ENCODE measurements around the gene ACBD7. TPM values are rescaled to one million over a fixed set of nuclear protein-coding genes. Genes with fewer than 3 reads are reported as not detected.

ACBD7 gene
- total RNA-seq, 2 donors from 2014 or later: 3.7 to 8.5 TPM

- Histone ChIP-seq H3K9me3 (ENCODE audit: control insufficient read depth, low read length) (no peaks in the 10 kb centered on the region), H3K27me3 (ENCODE audit: control insufficient read depth, insufficient read depth, low read length, poor library complexity, severe bottlenecking) (no peaks in the 10 kb centered on the region), H3K27ac (ENCODE audit: low read depth, low read length) (no peak overlapping the region), H3K9ac (ENCODE audit: extremely low read depth, low read length, poor library complexity, severe bottlenecking) (no peak overlapping the region), H3K36me3 (ENCODE audit: control insufficient read depth, insufficient read depth, low read length) (peaks cover 65% of the 10 kb centered on the region), H3K4me1 (ENCODE audit: control insufficient read depth, insufficient read depth, low read length) (no peaks in the 10 kb centered on the region), H3K4me3 (ENCODE audit: low read length) (no peak overlapping the region)
- 96 to 97% methylated on average over 9 to 11 of the region's 11 CpGs for WGBS, 2 experiments (ENCODE audit: insufficient coverage in 1 of 2, insufficient read length in 1 of 2)
- Mint-ChIP-seq H3K36me3 (ENCODE audit: low read depth) (peaks cover 56% of the 10 kb centered on the region), H3K27ac (no peak overlapping the region), H3K27me3 (ENCODE audit: insufficient read depth) (no peaks in the 10 kb centered on the region), H3K4me3 (no peak overlapping the region), H3K4me1 (peaks cover 5% of the 10 kb centered on the region), H3K9me3 (no peaks in the 10 kb centered on the region)
- TF ChIP-seq CTCF (conservative IDR thresholded peaks at IDR 0.05): no peak
- DNase-seq: no peak
Observed at GRCh38 chr10:15136129-15137035, 47.8 kb upstream of the ACBD7 start.

GRCh38 chr10:15131330-15131729 is 42.8 kb upstream of the ACBD7 start:
- DNase-seq: no peak
- Mint-ChIP-seq H3K9me3 (peaks cover 4% of the 10 kb centered on the region), H3K4me1 (no peaks in the 10 kb centered on the region), H3K36me3 (ENCODE audit: low read depth) (peaks cover 68% of the 10 kb centered on the region), H3K27me3 (ENCODE audit: insufficient read depth) (no peaks in the 10 kb centered on the region), H3K4me3 (no peak overlapping the region), H3K27ac (no peak overlapping the region)
- H3K36me3 ChIP-seq (ENCODE audit: control insufficient read depth, insufficient read depth, low read length): peaks cover 78% of the 10 kb centered on the region
- no peak overlapping the region for H3K4me3 ChIP-seq (ENCODE audit: low read length)
- 99 to 100% methylated on average over 2 to 5 of the region's 5 CpGs for WGBS, 2 experiments (ENCODE audit: insufficient coverage in 1 of 2, insufficient read length in 1 of 2)
- no peaks in the 10 kb centered on the region for H3K27me3 ChIP-seq (ENCODE audit: control insufficient read depth, insufficient read depth, low read length, poor library complexity, severe bottlenecking)
- no peak overlapping the region for H3K9ac ChIP-seq (ENCODE audit: extremely low read depth, low read length, poor library complexity, severe bottlenecking)
- no peak overlapping the region for H3K27ac ChIP-seq (ENCODE audit: low read depth, low read length)
- H3K9me3 ChIP-seq (ENCODE audit: control insufficient read depth, low read length): peaks cover 5% of the 10 kb centered on the region
- no peaks in the 10 kb centered on the region for H3K4me1 ChIP-seq (ENCODE audit: control insufficient read depth, insufficient read depth, low read length)
- no peak for TF ChIP-seq CTCF (conservative IDR thresholded peaks at IDR 0.05)

GRCh38 chr10:15124908-15125307 is 36.3 kb upstream of the ACBD7 start:
- Histone ChIP-seq H3K36me3 (ENCODE audit: control insufficient read depth, insufficient read depth, low read length) (peaks cover 71% of the 10 kb centered on the region), H3K9ac (ENCODE audit: extremely low read depth, low read length, poor library complexity, severe bottlenecking) (no peak overlapping the region), H3K4me3 (ENCODE audit: low read length) (no peak overlapping the region), H3K9me3 (ENCODE audit: control insufficient read depth, low read length) (peaks cover 8% of the 10 kb centered on the region), H3K4me1 (ENCODE audit: control insufficient read depth, insufficient read depth, low read length) (no peaks in the 10 kb centered on the region), H3K27me3 (ENCODE audit: control insufficient read depth, insufficient read depth, low read length, poor library complexity, severe bottlenecking) (no peaks in the 10 kb centered on the region), H3K27ac (ENCODE audit: low read depth, low read length) (no peak overlapping the region)
- H3K36me3 Mint-ChIP-seq (ENCODE audit: low read depth): peaks cover 60% of the 10 kb centered on the region
- no peak overlapping the region for H3K27ac Mint-ChIP-seq
- 92 to 93% methylated on average over 2 to 3 of the region's 3 CpGs for WGBS, 2 experiments (ENCODE audit: insufficient coverage in 1 of 2, insufficient read length in 1 of 2)
- no peak for TF ChIP-seq CTCF (conservative IDR thresholded peaks at IDR 0.05)
- no peaks in the 10 kb centered on the region for H3K4me1 Mint-ChIP-seq
- H3K27me3 Mint-ChIP-seq (ENCODE audit: insufficient read depth): no peaks in the 10 kb centered on the region
- H3K4me3 Mint-ChIP-seq: no peak overlapping the region
- peaks cover 4% of the 10 kb centered on the region for H3K9me3 Mint-ChIP-seq
- DNase-seq: no peak

All from endodermal cell (in vitro differentiated cells).